ENCODE results near the gene DYNLT2.

Gene DYNLT2

DNA sequence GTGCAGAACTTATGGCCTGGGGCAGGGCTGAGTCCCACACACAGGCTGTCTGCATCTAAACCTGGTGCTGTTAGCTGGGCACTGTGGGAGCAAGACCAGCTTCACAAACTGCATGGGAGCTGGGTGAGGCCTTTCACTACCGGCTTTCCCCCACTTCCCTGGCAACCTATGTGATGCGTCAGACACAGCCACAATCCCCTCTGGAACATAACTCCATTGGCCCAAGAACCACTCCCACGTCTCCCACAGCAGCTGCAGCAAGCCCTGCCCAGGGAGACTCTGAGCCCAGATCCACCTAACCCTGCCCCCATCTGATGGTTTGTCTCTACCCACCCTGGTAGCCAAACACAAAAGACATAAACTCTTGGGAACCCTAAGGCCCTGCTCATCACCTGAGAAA lies 58.9 kb downstream of the DYNLT2 start:
- no peaks in the 10 kb centered on the region for H3K4me1 ChIP-seq (ENCODE audit: control insufficient read depth, insufficient read depth, low read length)
- H3K27ac ChIP-seq (ENCODE audit: low read depth, low read length) = no peak overlapping the region
- H3K27me3 ChIP-seq (ENCODE audit: control insufficient read depth, insufficient read depth, low read length) = no peaks in the 10 kb centered on the region
- no peak overlapping the region for H3K4me3 ChIP-seq (ENCODE audit: low read depth, low read length)
- H3K9me3 ChIP-seq (ENCODE audit: control insufficient read depth, insufficient read depth, low read length) = no peaks in the 10 kb centered on the region
- peaks cover 25% of the 10 kb centered on the region for H3K36me3 ChIP-seq (ENCODE audit: control insufficient read depth, insufficient read depth, low read length)
- H3K9ac ChIP-seq (ENCODE audit: low read depth, low read length) = no peak overlapping the region

DNA sequence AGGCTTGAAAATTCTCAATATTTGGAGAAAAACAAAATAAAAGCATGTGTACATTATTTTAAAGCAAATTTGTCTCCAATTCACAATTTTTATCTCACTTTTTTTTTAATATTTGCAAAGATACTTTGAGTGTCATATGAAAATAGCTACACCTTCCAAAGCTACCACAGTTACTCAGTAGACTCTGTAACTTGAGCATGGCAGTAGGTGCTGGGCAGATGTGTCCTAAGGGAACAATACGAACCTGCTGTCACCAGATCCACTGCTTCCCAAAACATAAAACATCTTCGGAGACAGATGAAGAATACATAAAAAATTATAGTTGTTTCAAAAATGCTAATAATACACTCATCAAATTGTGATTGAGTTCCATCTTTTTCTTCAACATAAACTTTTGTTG lies 60.1 kb downstream of the DYNLT2 start:
- no peak overlapping the region for H3K27ac ChIP-seq (ENCODE audit: low read depth, low read length)
- H3K9ac ChIP-seq (ENCODE audit: low read depth, low read length) = no peak overlapping the region
- H3K4me1 ChIP-seq (ENCODE audit: control insufficient read depth, insufficient read depth, low read length) = no peaks in the 10 kb centered on the region
- no peaks in the 10 kb centered on the region for H3K27me3 ChIP-seq (ENCODE audit: control insufficient read depth, insufficient read depth, low read length)
- H3K4me3 ChIP-seq (ENCODE audit: low read depth, low read length) = no peak overlapping the region
- peaks cover 5% of the 10 kb centered on the region for H3K9me3 ChIP-seq (ENCODE audit: control insufficient read depth, insufficient read depth, low read length)
- H3K36me3 ChIP-seq (ENCODE audit: control insufficient read depth, insufficient read depth, low read length) = peaks cover 37% of the 10 kb centered on the region
